Choroid plexus epithelial cell (primary cell): Measurements from ENCODE around the gene MYOG.

Source experiments
- DNase-seq: peaks from one replicate; pipeline ENCODE4 v3.0.0-alpha.2; 2010; ENCODE audit warnings: low read depth
- H3K4me3 ChIP-seq: 2 replicates; pipeline ENCODE4 v1.5.1; 2011; ENCODE audit warnings: low read depth, mild to moderate bottlenecking, control low read depth, low read length, moderate library complexity
- TF ChIP-seq, protein P1 (sequence below): conservative IDR thresholded peaks from 2 replicates; pipeline ENCODE4 v1.5.1; 2011; ENCODE audit warnings: low read depth, mild to moderate bottlenecking, control low read depth, inconsistent platforms, low read length, moderate library complexity

MYOG gene

DNA sequence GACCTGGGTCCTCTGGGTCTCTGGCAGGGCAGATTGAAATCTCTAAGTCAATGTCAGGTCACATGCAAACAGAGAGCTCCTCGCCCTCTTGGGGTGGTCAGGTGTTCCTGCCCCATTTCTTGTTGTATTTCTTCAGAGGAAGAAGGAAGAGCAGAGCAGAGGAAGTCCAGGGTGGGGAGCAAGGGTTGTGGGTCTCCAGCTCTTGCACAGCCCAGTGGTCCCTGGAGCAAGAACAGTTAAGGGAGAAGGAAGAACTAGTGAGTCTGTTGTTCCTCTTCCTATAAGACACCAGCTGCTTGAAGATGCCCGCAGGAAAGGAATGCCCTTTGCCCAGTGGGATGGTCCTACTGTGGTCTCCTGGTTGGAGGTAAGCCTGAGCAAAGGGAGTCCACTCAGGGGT is 26.3 kb downstream of the MYOG start:
- DNase-seq = no peak
- TF ChIP-seq, protein P1, sequence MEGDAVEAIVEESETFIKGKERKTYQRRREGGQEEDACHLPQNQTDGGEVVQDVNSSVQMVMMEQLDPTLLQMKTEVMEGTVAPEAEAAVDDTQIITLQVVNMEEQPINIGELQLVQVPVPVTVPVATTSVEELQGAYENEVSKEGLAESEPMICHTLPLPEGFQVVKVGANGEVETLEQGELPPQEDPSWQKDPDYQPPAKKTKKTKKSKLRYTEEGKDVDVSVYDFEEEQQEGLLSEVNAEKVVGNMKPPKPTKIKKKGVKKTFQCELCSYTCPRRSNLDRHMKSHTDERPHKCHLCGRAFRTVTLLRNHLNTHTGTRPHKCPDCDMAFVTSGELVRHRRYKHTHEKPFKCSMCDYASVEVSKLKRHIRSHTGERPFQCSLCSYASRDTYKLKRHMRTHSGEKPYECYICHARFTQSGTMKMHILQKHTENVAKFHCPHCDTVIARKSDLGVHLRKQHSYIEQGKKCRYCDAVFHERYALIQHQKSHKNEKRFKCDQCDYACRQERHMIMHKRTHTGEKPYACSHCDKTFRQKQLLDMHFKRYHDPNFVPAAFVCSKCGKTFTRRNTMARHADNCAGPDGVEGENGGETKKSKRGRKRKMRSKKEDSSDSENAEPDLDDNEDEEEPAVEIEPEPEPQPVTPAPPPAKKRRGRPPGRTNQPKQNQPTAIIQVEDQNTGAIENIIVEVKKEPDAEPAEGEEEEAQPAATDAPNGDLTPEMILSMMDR = no peak
- no peak overlapping the region for H3K4me3 ChIP-seq

DNA sequence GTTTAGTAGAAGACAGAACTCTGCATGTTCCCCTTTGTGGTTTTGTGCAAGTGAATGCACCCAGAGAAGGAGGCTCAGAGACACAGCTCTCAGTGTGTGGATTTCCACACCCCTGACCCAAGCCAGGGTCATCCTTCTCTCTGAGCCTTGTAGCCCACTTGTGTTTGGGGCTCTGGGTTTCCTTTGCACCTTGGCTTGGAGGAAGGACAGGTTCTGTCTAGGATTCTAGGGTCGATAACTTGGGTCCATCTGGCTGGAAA is 27.2 kb downstream of the MYOG start:
- DNase-seq = no peak
- H3K4me3 ChIP-seq = no peak overlapping the region
- TF ChIP-seq, protein P1 = no peak

DNA sequence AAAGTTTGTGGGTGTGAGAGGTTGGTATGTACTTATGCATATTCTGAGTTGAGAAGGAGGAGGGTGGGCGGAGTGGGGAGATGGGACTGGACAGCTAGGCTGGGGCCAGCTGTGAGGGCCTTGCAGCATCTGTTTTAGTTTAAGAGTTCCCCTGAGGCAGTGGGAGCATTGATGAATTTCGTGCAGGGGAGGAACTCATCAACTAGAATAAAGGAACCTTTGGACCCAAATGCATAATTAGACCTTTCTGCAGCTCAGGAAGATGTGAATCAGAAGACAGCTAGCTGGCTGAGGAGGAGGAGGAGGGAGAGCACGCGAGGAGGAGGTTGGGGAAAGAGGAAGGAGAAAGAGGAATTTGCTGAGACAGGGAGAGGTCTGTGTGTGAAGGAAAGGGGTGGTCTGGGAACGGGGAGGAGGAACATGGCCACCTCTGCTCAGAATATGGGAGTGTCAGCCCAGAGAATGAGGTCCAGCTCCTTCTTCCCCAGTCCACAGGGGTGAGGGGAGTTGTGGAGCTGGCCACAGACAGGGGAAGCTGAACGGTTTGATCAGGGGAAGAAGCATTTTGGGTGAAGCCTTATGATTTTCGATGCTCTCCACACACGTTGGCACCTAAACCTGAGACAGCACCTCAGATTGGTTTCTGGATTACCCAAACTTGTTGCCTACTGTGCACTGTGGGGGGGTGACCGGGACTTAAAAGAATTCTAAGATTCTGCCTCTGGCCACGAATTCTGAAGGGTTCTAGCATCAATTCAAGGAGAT is 27.7 kb downstream of the MYOG start:
- TF ChIP-seq, protein P1 = no peak
- no peak for DNase-seq

DNA sequence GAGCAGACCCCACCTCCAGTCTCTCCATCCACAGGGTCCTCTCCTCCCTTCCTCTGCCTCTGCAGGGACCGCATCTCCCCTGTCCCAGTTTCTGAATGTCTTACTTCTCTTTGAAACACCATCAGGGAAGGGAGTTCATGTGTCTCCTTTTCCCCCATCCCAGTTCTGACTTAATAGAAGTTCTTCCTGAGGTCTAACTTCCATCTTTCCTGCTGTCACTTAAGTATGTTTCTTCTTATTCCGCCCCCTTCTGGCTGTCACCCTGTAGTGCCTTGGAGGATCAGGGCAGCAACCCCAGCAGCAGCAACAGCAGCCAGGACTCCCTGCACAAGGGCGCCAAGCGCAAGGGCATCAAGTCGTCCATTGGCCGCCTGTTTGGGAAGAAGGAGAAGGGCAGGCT is 29.3 kb downstream of the MYOG start:
- no peak for DNase-seq
- TF ChIP-seq, protein P1 = peak; percentile 14
- no peak overlapping the region for H3K4me3 ChIP-seq

More for the DNA sequence above, 27.7 kb downstream of the MYOG start:
- H3K4me3 ChIP-seq = no peak overlapping the region

DNA sequence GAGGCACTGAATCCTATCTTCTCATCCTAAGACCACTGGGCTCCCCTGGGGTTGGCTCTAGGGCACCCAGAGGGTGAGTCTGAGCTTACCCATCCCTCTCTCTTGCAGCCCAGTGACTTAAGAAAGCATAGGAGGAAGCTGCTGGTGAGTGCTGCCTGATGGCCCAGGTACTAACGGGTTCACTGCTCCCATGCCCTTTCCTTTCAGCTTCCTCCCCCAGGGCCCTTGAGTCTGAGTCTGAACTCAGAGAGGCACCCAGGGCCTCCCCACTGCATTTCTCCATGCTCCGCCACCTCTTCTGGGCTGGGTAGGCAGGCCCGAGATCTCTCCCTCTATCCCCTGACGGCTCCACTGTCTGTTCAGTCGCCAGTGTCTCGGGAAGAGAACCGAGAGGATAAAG is 29.8 kb downstream of the MYOG start:
- DNase-seq = no peak
- H3K4me3 ChIP-seq = no peak overlapping the region
- TF ChIP-seq, protein P1 = no peak

DNA sequence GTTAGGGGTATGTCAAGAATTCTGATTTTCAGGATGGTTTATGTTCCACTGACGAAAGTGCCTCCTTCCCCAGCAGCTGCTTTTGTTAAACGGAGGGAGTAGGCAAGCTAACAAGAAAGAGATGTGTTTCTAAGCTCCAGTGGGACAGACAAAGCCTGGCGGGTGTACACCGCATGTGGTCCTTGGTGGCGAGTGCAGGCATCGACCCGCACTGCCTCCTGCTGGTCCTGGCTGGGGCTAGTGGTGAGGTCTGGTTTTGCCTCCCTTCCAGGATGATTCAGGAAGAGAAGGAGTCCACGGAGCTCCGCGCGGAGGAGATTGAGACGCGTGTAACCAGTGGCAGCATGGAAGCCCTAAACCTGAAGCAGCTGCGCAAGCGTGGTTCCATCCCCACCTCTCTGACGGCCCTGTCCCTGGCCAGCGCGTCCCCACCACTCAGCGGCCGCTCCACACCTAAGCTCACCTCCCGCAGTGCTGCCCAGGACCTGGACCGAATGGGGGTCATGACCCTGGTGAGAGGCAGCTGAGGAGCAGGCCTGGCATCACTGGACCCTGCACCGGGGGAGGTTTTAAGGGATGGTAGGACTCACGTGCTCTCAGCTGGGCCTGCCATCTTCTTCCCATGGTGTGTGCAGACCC is 30.5 kb downstream of the MYOG start:
- TF ChIP-seq, protein P1 = peak; percentile 23
- no peak overlapping the region for H3K4me3 ChIP-seq
- DNase-seq = no peak

DNA sequence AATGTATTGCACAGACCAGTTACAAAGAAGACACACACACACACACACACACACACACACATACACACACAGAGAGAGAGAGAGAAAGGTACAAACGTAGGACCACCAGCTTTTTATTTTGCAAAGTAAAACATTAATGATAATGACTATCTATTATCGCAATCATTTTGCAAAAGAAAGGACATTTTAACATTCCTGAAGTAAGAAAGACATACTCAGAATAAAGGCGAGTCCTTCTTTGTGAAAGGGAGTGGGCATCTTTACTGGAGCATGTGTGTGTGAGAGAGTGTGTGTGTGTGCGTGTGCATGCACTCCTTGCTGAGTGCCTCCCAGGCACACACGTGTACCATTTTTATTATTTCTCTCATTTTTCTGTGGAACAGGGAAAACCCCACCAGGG is 31.2 kb downstream of the MYOG start:
- DNase-seq = no peak
- TF ChIP-seq, protein P1 = no peak
- no peak overlapping the region for H3K4me3 ChIP-seq
